Measurements from ENCODE around the gene CASP8AP2. TPM values are rescaled to one million over a fixed set of nuclear protein-coding genes. Genes with fewer than 3 reads are reported as not detected.
"Not testable (repeated sequence)": the region's sequence is repeated elsewhere in the genome, so short reads cannot be mapped to it uniquely, and the experiment has no call there.

The CASP8AP2 gene
- total RNA-seq, 1 donor from 2014 or later, result 38.3 TPM

GRCh38 chr6:89910001-89910901, 80.6 kb downstream of the CASP8AP2 start:
- DNase-seq (ENCODE audit: low spot score); H3K4me1 Mint-ChIP-seq (ENCODE audit: low read depth); H3K4me3 Mint-ChIP-seq; H3K27ac Mint-ChIP-seq; H3K36me3 Mint-ChIP-seq (ENCODE audit: low read depth); H3K9me3 Mint-ChIP-seq; intact Hi-C loops (cut with micrococcal nuclease): not testable (repeated sequence)
- peaks cover 14% of the 10 kb centered on the region for H3K27me3 Mint-ChIP-seq (ENCODE audit: insufficient read depth)

- Mint-ChIP-seq H3K27me3 (ENCODE audit: insufficient read depth) (peaks cover 14% of the 10 kb centered on the region), H3K27ac (no peak overlapping the region), H3K4me3 (no peak overlapping the region), H3K36me3 (ENCODE audit: low read depth) (no peaks in the 10 kb centered on the region), H3K9me3 (peaks cover 6% of the 10 kb centered on the region), H3K4me1 (ENCODE audit: low read depth) (peaks cover 7% of the 10 kb centered on the region)
- intact Hi-C loops (cut with micrococcal nuclease), result no loop called here
- DNase-seq (ENCODE audit: low spot score), result no peak
Measured at GRCh38 chr6:89910902-89911240, 81.2 kb downstream of the CASP8AP2 start.

GRCh38 chr6:89916136-89916920, 86.6 kb downstream of the CASP8AP2 start:
- Mint-ChIP-seq H3K4me3 (no peak overlapping the region), H3K9me3 (peaks cover 26% of the 10 kb centered on the region), H3K27ac (no peak overlapping the region), H3K27me3 (ENCODE audit: insufficient read depth) (peaks cover 3% of the 10 kb centered on the region), H3K36me3 (ENCODE audit: low read depth) (peaks cover 1% of the 10 kb centered on the region), H3K4me1 (ENCODE audit: low read depth) (peaks cover 11% of the 10 kb centered on the region)
- DNase-seq (ENCODE audit: low spot score), result no peak
- intact Hi-C loops (cut with micrococcal nuclease), result no loop called here

- Mint-ChIP-seq H3K27ac (no peak overlapping the region), H3K4me1 (ENCODE audit: low read depth) (peaks cover 12% of the 10 kb centered on the region), H3K9me3 (peaks cover 26% of the 10 kb centered on the region), H3K36me3 (ENCODE audit: low read depth) (peaks cover 1% of the 10 kb centered on the region), H3K27me3 (ENCODE audit: insufficient read depth) (peaks cover 3% of the 10 kb centered on the region), H3K4me3 (no peak overlapping the region)
- no peak for DNase-seq (ENCODE audit: low spot score)
- intact Hi-C loops (cut with micrococcal nuclease), result no loop called here
Measured at GRCh38 chr6:89917216-89917615, 87.5 kb downstream of the CASP8AP2 start.

- intact Hi-C loops (cut with micrococcal nuclease), result no loop called here
- peaks cover 1% of the 10 kb centered on the region for H3K36me3 Mint-ChIP-seq (ENCODE audit: low read depth)
Measured at GRCh38 chr6:89917801-89918366, 88.2 kb downstream of the CASP8AP2 start.

More at GRCh38 chr6:89917801-89918366, 88.2 kb downstream of the CASP8AP2 start:
- Mint-ChIP-seq H3K4me1 (ENCODE audit: low read depth) (peaks cover 12% of the 10 kb centered on the region), H3K27me3 (ENCODE audit: insufficient read depth) (peaks cover 3% of the 10 kb centered on the region), H3K9me3 (peaks cover 26% of the 10 kb centered on the region), H3K27ac (no peak overlapping the region), H3K4me3 (no peak overlapping the region)
- no peak for DNase-seq (ENCODE audit: low spot score)

Other genes with a start within 250 kb of the CASP8AP2 start
- gene LYRM2, start 191.1 kb upstream of the CASP8AP2 start, total RNA-seq, result 32.8 and 34.7 TPM in 2 replicates
- 74.6 and 77.9 TPM in 2 replicates for gene MDN1, start 10.1 kb upstream of the CASP8AP2 start, total RNA-seq
- gene GJA10, start 64.6 kb downstream of the CASP8AP2 start, total RNA-seq, result not detected in 2 replicates